Left lung (tissue), 14 donors: ENCODE data around the gene BPIFA2. TPM values are rescaled to one million over a fixed set of nuclear protein-coding genes. Genes with fewer than 3 reads are reported as not detected.
"Not testable (repeated sequence)": the region's sequence is repeated elsewhere in the genome, so short reads cannot be mapped to it uniquely, and the experiment has no call there.

Source experiments
- ATAC-seq: fragments of 200-7000 bp; cut with Tn5 transposase; one replicate; pipeline ENCODE4 v1.9.1; 2020; ENCODE audit warnings: moderate library complexity
- DNase-seq, 4 donors: peaks; one replicate each; pipeline ENCODE4 v3.0.0-alpha.2; 2013 to 2020
- H3K27ac ChIP-seq, 2 donors: fragments of 200-600 bp; sonication (generic) in 1 of 2; one replicate each; pipeline versions ENCODE4 v1.5.0 to v1.8.0; 2020 to 2021
- H3K27me3 ChIP-seq, 2 donors: fragments of 200-600 bp; sonication (generic) in 1 of 2; one replicate each; pipeline versions ENCODE4 v1.5.0 to v1.8.0; 2020 to 2021
- H3K36me3 ChIP-seq, 2 donors: fragments of 200-600 bp; sonication (generic) in 1 of 2; one replicate each; pipeline versions ENCODE4 v1.5.0 to v1.8.0; 2020 to 2021
- H3K4me1 ChIP-seq, 2 donors: fragments of 200-600 bp; one replicate each; pipeline ENCODE4 v1.8.0; 2021
- H3K4me3 ChIP-seq, 2 donors: fragments of 200-600 bp; sonication (generic) in 1 of 2; one replicate each; pipeline versions ENCODE4 v1.5.0 to v1.8.0; 2020 to 2021; ENCODE audit warnings: mild to moderate bottlenecking in 1 of 2
- H3K9me3 ChIP-seq, 2 donors: fragments of 200-600 bp; sonication (generic) in 1 of 2; one replicate each; pipeline versions ENCODE4 v1.5.0 to v1.8.0; 2020 to 2021
- intact Hi-C, 2 donors: fragments of 100-400 bp; cut with DNase I; formaldehyde crosslinking; loops; one replicate each; pipeline versions ENCODE4 v1.11.2 to v1.14.2; 2022
- long read RNA-seq, 12 donors: library from polyadenylated mRNA in 2 of 12; unstranded in 2 of 12; transcript quantifications; one replicate each; pipeline ENCODE4 v2.0.0 and lab custom pipeline, GENCODE V29; 2019 to 2026
- polyA plus RNA-seq, 6 donors: library from polyadenylated mRNA; unstranded; fragments of 120-200 nt; gene quantifications; one replicate each; pipeline ENCODE4 v1.2.1, GENCODE V29; 2013; ENCODE audit not compliant: insufficient read length in 6 of 6
- total RNA-seq, 2 donors: library from RNA; stranded (reverse); fragmentation: NEBNext Ultra II Directional; extraction: Animal tissue kit (Norgen Biotek cat#: 25700); gene quantifications; one replicate each; pipeline ENCODE4 v1.2.1, GENCODE V29; 2021
- TF ChIP-seq, protein P1 (sequence below), 2 donors: fragments of 200-600 bp; sonication (generic) in 1 of 2; IDR thresholded peaks; one replicate each; pipeline versions ENCODE4 v1.5.0 to v1.8.0; 2021; ENCODE audit warnings: antibody characterized with exemption in 2 of 2
- donor health status: DM: no; HTN: yes; CAD: no.
- donor health status: DM: no; HTN: no; CAD: no.

BPIFA2 gene
- total RNA-seq: not detected
- polyA plus RNA-seq: not detected
- long read RNA-seq, donor 1: 0 reads
- long read RNA-seq, donor 2: 0 reads
- long read RNA-seq, donor 3: 0 reads
- long read RNA-seq, donor 4: 0 reads
- long read RNA-seq, donor 5: 0 reads
- long read RNA-seq, donor 6: 0 reads
- long read RNA-seq, donor 7: 0 reads
- long read RNA-seq, donor 8: 0 reads
- long read RNA-seq, donor 9: 0 reads
- long read RNA-seq, donor 10: 0 reads
- long read RNA-seq, donor 11: 0 reads
- long read RNA-seq, donor 12: 0 reads

DNA sequence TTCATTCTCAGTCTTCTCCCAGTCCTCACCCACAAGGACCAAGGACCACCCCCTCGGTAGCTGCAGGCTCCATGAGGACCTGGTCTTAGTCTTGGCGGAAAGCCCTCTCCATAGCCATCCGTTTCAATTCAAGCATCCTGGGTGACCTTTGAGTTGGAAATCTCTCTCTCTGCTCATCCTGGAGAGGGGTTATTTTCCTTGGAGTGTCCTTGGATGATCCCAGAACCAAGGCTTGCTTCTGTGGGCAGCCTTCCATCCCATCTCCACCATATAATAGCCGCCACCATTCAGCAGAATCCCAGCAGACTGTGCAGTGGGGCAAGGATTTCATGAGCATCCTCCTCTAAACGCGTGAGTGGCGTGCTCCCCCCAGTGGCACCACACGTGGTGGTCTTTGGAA, at the start of gene BPIFA2:
Gene BPIFA2 (plus strand): TSS at position 301 of the 400 bp plus-strand sequence. CDS start 987 bp downstream, outside the sequence.
- Histone ChIP-seq H3K4me1 (no peaks in the 10 kb centered on the region), H3K27ac (no peak within 1 kb of the TSS), H3K27me3 (peaks cover 0 to 4% of the 10 kb centered on the region in 2 donors), H3K36me3 (no peaks in the 10 kb centered on the region), H3K9me3 (peaks cover 0 to 20% of the 10 kb centered on the region in 2 donors), H3K4me3 (no peak within 1 kb of the TSS)
- TF ChIP-seq, protein P1, sequence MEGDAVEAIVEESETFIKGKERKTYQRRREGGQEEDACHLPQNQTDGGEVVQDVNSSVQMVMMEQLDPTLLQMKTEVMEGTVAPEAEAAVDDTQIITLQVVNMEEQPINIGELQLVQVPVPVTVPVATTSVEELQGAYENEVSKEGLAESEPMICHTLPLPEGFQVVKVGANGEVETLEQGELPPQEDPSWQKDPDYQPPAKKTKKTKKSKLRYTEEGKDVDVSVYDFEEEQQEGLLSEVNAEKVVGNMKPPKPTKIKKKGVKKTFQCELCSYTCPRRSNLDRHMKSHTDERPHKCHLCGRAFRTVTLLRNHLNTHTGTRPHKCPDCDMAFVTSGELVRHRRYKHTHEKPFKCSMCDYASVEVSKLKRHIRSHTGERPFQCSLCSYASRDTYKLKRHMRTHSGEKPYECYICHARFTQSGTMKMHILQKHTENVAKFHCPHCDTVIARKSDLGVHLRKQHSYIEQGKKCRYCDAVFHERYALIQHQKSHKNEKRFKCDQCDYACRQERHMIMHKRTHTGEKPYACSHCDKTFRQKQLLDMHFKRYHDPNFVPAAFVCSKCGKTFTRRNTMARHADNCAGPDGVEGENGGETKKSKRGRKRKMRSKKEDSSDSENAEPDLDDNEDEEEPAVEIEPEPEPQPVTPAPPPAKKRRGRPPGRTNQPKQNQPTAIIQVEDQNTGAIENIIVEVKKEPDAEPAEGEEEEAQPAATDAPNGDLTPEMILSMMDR (IDR thresholded peaks at IDR 0.05): no peak
- DNase-seq (no peak), ATAC-seq (no peak)
- intact Hi-C loops: no loop called here

DNA sequence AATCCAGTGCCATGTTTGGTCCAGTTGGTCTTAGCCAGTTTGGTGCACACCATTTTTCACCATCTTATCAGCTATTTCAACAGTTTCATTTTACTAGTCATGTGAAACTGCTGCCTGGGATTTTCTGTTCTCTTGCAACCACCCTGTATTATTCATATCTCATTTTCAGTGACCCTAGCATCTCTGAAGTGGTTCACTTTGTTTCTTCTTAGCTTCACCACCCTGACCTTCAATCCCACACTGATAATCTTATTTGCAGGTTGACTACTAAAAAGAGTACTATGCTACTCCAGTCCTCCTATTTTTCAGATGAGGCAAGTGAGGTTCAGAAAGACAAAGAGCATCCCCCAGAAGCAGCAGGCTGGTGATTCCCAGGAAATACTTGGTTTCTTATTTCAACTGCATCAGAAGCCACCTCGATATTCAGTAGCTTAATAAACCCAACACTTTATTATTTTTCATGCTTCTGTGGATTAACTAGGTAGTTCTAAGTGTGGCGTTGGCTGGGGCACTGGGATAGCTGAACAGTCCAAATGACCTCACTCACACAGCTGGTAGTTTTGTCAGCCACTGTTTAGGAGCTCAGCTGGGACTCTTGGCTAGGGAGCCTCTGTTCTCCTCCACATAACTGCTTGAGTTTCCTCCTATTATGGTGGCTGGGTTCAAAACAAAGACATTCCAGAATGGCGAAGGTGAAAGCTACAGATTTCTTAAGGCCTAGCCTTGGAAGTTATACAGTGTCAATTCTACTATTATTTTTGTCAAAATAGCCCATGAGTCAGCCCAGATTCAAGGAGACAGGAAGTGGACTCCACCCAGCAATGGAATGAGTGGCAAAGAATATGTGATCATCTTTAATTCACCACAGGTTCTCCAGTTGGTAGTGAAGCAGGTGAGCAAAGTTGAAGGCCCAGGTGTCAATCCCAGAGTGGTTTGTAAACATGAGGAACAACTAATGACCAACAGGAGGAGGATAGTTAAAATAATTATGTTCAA, 47.9 kb upstream of the BPIFA2 start:
- H3K27ac ChIP-seq: no peak overlapping the region
- TF ChIP-seq, protein P1 (IDR thresholded peaks at IDR 0.05): no peak
- ATAC-seq (no peak), DNase-seq (no peak)
- peaks cover 0 to 3% of the 10 kb centered on the region in 2 donors for H3K9me3 ChIP-seq
- H3K36me3 ChIP-seq: no peaks in the 10 kb centered on the region
- H3K4me3 ChIP-seq: no peak overlapping the region
- intact Hi-C loops: no loop called here
- H3K27me3 ChIP-seq: peaks cover 0 to 6% of the 10 kb centered on the region in 2 donors
- H3K4me1 ChIP-seq: no peaks in the 10 kb centered on the region

- Histone ChIP-seq H3K4me3 (no peak overlapping the region), H3K36me3 (no peaks in the 10 kb centered on the region), H3K9me3 (peaks cover 0 to 3% of the 10 kb centered on the region in 2 donors), H3K27ac (no peak overlapping the region), H3K27me3 (peaks cover 0 to 11% of the 10 kb centered on the region in 2 donors), H3K4me1 (no peaks in the 10 kb centered on the region)
- intact Hi-C loops: no loop called here
- TF ChIP-seq, protein P1 (IDR thresholded peaks at IDR 0.05): no peak
- DNase-seq (no peak), ATAC-seq (no peak)
Observed at GRCh38 chr20:33120934-33121333, 47.0 kb upstream of the BPIFA2 start.

DNA sequence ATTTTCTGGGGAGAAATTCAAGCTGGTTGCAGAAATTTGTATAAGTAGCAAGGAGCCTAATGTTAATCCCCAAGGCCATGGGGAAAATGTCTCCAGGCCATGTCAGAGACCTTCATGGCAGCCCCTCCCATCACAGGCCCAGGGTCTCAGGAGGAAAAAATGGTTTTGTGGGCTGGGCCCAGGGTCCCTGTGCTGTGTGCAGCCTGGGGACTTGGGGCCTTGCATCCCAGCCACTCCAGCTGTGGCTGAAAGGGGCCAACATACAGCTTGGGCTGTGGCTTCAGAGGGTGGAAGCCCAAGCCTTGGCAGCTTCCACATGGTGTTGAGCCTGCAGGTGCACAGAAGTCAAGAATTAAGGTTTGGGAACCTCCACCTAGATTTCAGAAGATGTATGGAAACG, 45.7 kb upstream of the BPIFA2 start:
- not testable (repeated sequence) for ATAC-seq, H3K27ac ChIP-seq

GRCh38 chr20:33124261-33124660, 43.7 kb upstream of the BPIFA2 start:
- Histone ChIP-seq H3K4me1 (peaks cover 0 to 6% of the 10 kb centered on the region in 2 donors), H3K36me3 (no peaks in the 10 kb centered on the region), H3K27me3 (peaks cover 0 to 11% of the 10 kb centered on the region in 2 donors), H3K27ac (no peak overlapping the region), H3K9me3 (peaks cover 0 to 3% of the 10 kb centered on the region in 2 donors), H3K4me3 (no peak overlapping the region)
- intact Hi-C loops: no loop called here
- no peak for ATAC-seq
- DNase-seq: no peak
- TF ChIP-seq, protein P1 (IDR thresholded peaks at IDR 0.05): no peak

More for the DNA sequence above, 45.7 kb upstream of the BPIFA2 start:
- H3K36me3 ChIP-seq, H3K9me3 ChIP-seq, H3K4me1 ChIP-seq, intact Hi-C loops, H3K4me3 ChIP-seq, DNase-seq: not testable (repeated sequence)
- H3K27me3 ChIP-seq: peaks cover 0 to 11% of the 10 kb centered on the region in 2 donors
